ENCODE data around the gene PDXK. TPM values are rescaled to one million over a fixed set of nuclear protein-coding genes. Genes with fewer than 3 reads are reported as not detected.

Gene PDXK
- total and polyA plus RNA-seq, 2 experiments from 2014 or later = 76.2 to 82.4 TPM

DNA sequence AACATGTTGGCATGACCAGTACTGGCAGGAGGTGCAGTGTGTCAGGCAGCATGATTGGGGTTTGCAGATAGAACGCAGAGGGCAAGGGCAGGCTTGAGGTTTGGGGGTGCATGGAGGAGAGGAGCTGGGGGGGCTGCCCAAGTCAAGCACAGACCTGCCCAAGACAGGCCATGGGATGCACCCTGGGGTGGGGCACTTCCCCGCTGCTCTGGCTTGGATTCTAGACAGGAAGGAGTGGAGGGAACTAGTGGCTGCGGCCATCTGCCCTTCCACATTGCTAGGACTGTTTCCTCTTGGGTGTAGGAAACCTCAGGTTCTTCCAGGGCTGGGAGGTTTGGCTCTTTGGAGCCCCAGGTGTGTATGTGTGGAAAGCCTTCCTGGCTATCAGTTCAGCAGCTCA, 3.0 kb downstream of the PDXK start:
- Histone ChIP-seq H3K27me3 (no peaks in the 10 kb centered on the region), H3K4me3 (no peak overlapping the region), H3K36me3 (no peaks in the 10 kb centered on the region), H3K27ac (no peak overlapping the region), H3K4me1 (ENCODE audit: low read depth) (peaks cover 7% of the 10 kb centered on the region), H3K9me3 (ENCODE audit: low read depth) (no peaks in the 10 kb centered on the region)
- TF ChIP-seq, protein P1, sequence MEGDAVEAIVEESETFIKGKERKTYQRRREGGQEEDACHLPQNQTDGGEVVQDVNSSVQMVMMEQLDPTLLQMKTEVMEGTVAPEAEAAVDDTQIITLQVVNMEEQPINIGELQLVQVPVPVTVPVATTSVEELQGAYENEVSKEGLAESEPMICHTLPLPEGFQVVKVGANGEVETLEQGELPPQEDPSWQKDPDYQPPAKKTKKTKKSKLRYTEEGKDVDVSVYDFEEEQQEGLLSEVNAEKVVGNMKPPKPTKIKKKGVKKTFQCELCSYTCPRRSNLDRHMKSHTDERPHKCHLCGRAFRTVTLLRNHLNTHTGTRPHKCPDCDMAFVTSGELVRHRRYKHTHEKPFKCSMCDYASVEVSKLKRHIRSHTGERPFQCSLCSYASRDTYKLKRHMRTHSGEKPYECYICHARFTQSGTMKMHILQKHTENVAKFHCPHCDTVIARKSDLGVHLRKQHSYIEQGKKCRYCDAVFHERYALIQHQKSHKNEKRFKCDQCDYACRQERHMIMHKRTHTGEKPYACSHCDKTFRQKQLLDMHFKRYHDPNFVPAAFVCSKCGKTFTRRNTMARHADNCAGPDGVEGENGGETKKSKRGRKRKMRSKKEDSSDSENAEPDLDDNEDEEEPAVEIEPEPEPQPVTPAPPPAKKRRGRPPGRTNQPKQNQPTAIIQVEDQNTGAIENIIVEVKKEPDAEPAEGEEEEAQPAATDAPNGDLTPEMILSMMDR (IDR thresholded peaks at IDR 0.05; ENCODE audit: low read depth, low read length) = no peak
- DNase-seq (ENCODE audit: low read depth in 1 of 2, low spot score in 1 of 2) = no peak

DNA sequence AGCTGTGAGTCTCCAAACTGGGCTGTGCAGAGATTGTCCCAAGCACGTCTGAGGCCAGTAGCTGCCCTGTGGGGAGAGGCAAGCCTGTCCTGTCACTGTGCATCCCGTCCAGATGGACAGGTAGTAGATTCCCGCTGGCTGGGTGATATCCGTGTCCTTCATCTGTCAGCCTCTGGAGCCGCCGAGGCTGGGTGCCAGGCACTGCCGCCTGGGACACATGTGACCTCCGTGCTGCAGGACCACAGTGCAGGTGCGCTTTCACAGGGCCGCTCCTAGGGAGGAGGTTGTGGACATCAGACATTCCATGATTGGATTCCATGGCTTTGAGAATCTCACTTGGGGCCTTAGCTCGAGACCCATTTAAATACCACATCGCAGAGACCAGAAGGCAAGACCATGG, 4.7 kb downstream of the PDXK start:
- no peak for DNase-seq (ENCODE audit: low read depth in 1 of 2, low spot score in 1 of 2)
- peaks cover 7% of the 10 kb centered on the region for H3K4me1 ChIP-seq (ENCODE audit: low read depth)
- no peaks in the 10 kb centered on the region for H3K9me3 ChIP-seq (ENCODE audit: low read depth)
- TF ChIP-seq, protein P1 (IDR thresholded peaks at IDR 0.05; ENCODE audit: low read depth, low read length) = no peak
- H3K4me3 ChIP-seq = no peak overlapping the region
- no peaks in the 10 kb centered on the region for H3K27me3 ChIP-seq
- no peaks in the 10 kb centered on the region for H3K36me3 ChIP-seq
- H3K27ac ChIP-seq = no peak overlapping the region

DNA sequence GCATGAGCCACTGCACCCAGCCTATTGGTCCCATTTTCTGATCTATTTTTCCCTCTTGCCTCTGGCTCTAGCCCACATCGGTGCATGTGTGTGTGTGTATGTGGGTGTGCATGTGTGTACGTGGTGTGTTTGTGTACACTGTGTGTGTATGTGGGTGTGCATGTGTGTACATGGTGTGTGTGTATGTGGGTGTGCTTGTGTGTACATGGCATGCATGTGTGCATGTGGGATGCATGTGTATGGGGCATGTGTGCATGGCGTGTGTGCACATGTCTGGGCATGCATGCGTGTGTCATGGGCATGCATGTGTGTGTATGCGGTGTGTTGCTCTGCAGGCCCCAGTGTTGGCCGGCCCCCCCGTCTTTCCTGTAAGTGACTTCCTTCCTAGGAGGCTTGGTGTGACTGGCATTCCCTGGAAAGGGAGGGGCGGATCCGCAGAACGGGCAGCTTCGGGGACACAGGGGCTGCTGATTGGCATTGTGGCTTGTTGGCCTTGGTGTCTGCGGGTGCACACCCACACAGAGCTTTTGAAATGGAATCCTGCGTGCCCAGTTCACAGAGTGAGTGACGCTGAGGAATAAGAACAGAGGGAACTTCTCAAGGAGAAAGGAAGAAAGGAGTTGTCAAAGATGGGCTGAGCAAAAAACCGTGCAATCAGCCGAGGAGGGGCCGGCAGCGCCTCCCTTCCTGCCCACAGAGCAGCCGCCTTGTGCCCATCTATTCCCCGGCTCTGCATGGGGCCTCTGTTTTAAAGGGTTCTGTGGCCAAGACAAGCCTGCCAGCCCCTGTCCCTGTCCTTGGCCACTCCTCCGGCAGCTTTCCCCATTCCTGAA, 8.0 kb downstream of the PDXK start:
- no peak for DNase-seq (ENCODE audit: low read depth in 1 of 2, low spot score in 1 of 2)
- TF ChIP-seq, protein P1 (IDR thresholded peaks at IDR 0.05; ENCODE audit: low read depth, low read length) = no peak
- Histone ChIP-seq H3K4me1 (ENCODE audit: low read depth) (no peaks in the 10 kb centered on the region), H3K9me3 (ENCODE audit: low read depth) (no peaks in the 10 kb centered on the region), H3K36me3 (no peaks in the 10 kb centered on the region), H3K27me3 (no peaks in the 10 kb centered on the region), H3K27ac (no peak overlapping the region), H3K4me3 (no peak overlapping the region)

- H3K27ac ChIP-seq = peak overlapping the region; percentile 87
- peak in 1 of 2 donors; percentile 48 for DNase-seq (ENCODE audit: low read depth in 1 of 2, low spot score in 1 of 2)
- no peaks in the 10 kb centered on the region for H3K36me3 ChIP-seq
- H3K4me1 ChIP-seq (ENCODE audit: low read depth) = no peaks in the 10 kb centered on the region
- H3K27me3 ChIP-seq = no peaks in the 10 kb centered on the region
- no peak overlapping the region for H3K4me3 ChIP-seq
- H3K9me3 ChIP-seq (ENCODE audit: low read depth) = no peaks in the 10 kb centered on the region
- TF ChIP-seq, protein P1 (IDR thresholded peaks at IDR 0.05; ENCODE audit: low read depth, low read length) = peak; percentile 13
Observed at GRCh38 chr21:43727519-43728153, 8.7 kb downstream of the PDXK start.

- Histone ChIP-seq H3K4me3 (peak overlapping the region; percentile 41), H3K36me3 (no peaks in the 10 kb centered on the region), H3K27me3 (no peaks in the 10 kb centered on the region), H3K4me1 (ENCODE audit: low read depth) (no peaks in the 10 kb centered on the region), H3K27ac (peak overlapping the region; percentile 87), H3K9me3 (ENCODE audit: low read depth) (no peaks in the 10 kb centered on the region)
- no peak for DNase-seq (ENCODE audit: low read depth in 1 of 2, low spot score in 1 of 2)
- TF ChIP-seq, protein P1 (IDR thresholded peaks at IDR 0.05; ENCODE audit: low read depth, low read length) = no peak
Observed at GRCh38 chr21:43728154-43728466, 9.2 kb downstream of the PDXK start.

All from cardiac muscle cell (in vitro differentiated cells and primary cell).